ENCODE data around the gene JMJD1C.
"Not testable (repeated sequence)": the region's sequence is repeated elsewhere in the genome, so short reads cannot be mapped to it uniquely, and the experiment has no call there.

JMJD1C gene

GRCh38 chr10:63283901-63284300, 181.9 kb downstream of the JMJD1C start:
- DNase-seq = not testable (repeated sequence)

GRCh38 chr10:63283093-63283492, 182.7 kb downstream of the JMJD1C start:
- no peak for DNase-seq

- DNase-seq = no peak
These were observed 183.8 kb downstream of the JMJD1C start for GRCh38 chr10:63281967-63282366.

GRCh38 chr10:63280386-63280785, 185.4 kb downstream of the JMJD1C start:
- DNase-seq = no peak

GRCh38 chr10:63275094-63275493, 190.7 kb downstream of the JMJD1C start:
- no peak for DNase-seq

- peak in 3 of 6 experiments; percentile 49 to 56 (median 52) for DNase-seq
These were observed 192.2 kb downstream of the JMJD1C start for GRCh38 chr10:63273577-63273976.

- DNase-seq = peak; percentile 68 to 90 (median 84)
These were observed 196.8 kb downstream of the JMJD1C start for GRCh38 chr10:63268798-63269503.

GRCh38 chr10:63268149-63268797, 197.5 kb downstream of the JMJD1C start:
- DNase-seq = peak in 1 of 6 experiments; percentile 47

GRCh38 chr10:63267414-63268148, 198.2 kb downstream of the JMJD1C start:
- peak in 3 of 6 experiments; percentile 20 to 53 (median 29) for DNase-seq

GRCh38 chr10:63266391-63267316, 199.1 kb downstream of the JMJD1C start:
- DNase-seq = peak in 2 of 6 experiments; percentile 5 to 26

- DNase-seq = no peak
These were observed 200.0 kb downstream of the JMJD1C start for GRCh38 chr10:63265683-63266235.

GRCh38 chr10:63265222-63265617, 200.6 kb downstream of the JMJD1C start:
- peak; percentile 15 to 55 (median 22) for DNase-seq

- DNase-seq = no peak
These were observed 201.1 kb downstream of the JMJD1C start for GRCh38 chr10:63264617-63265221.

GRCh38 chr10:63262430-63263073, 203.2 kb downstream of the JMJD1C start:
- DNase-seq = no peak

- no peak for DNase-seq
These were observed 204.3 kb downstream of the JMJD1C start for GRCh38 chr10:63261496-63261895.

- no peak for DNase-seq
These were observed 204.9 kb downstream of the JMJD1C start for GRCh38 chr10:63260860-63261251.

GRCh38 chr10:63260103-63260859, 205.5 kb downstream of the JMJD1C start:
- DNase-seq = no peak

GRCh38 chr10:63258920-63259678, 206.7 kb downstream of the JMJD1C start:
- DNase-seq = no peak

- DNase-seq = no peak
These were observed 208.0 kb downstream of the JMJD1C start for GRCh38 chr10:63257778-63258177.

Measured in stimulated activated naive CD4-positive, alpha-beta T cell (primary cell).